ENCODE results near the gene CACNG1.

DNA sequence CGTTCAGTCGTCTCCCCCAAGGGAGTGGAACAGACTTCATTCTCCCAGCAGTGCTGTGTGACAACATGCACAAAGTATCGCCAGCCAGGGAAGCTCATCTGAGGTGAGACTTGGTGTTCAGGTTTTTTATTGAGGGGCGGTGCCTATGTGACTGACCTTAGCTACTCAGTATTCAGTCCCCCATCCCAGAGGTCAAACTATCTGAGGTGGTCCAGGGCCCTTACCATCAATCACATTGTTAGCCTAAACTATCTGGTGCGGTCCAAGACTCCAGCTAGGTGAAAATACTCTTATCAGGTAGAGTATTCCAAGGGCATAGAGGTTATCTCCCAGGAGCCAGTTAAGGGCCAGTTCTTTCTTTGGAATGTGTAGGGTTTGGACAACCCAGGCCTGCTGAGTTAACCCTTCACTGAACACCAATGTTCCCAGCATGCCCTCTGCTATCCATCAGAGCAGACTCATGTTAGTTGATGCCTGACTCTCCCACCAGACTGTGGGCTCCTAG lies 5.4 kb upstream of the CACNG1 start:
- TF ChIP-seq, protein P1, sequence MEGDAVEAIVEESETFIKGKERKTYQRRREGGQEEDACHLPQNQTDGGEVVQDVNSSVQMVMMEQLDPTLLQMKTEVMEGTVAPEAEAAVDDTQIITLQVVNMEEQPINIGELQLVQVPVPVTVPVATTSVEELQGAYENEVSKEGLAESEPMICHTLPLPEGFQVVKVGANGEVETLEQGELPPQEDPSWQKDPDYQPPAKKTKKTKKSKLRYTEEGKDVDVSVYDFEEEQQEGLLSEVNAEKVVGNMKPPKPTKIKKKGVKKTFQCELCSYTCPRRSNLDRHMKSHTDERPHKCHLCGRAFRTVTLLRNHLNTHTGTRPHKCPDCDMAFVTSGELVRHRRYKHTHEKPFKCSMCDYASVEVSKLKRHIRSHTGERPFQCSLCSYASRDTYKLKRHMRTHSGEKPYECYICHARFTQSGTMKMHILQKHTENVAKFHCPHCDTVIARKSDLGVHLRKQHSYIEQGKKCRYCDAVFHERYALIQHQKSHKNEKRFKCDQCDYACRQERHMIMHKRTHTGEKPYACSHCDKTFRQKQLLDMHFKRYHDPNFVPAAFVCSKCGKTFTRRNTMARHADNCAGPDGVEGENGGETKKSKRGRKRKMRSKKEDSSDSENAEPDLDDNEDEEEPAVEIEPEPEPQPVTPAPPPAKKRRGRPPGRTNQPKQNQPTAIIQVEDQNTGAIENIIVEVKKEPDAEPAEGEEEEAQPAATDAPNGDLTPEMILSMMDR (IDR thresholded peaks at IDR 0.05; ENCODE audit: low read depth, low read length) = no peak
- no peak for TF ChIP-seq POLR2A (IDR thresholded peaks at IDR 0.05; ENCODE audit: extremely low read depth, insufficient read length)
- TF ChIP-seq, protein P2, sequence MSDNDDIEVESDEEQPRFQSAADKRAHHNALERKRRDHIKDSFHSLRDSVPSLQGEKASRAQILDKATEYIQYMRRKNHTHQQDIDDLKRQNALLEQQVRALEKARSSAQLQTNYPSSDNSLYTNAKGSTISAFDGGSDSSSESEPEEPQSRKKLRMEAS (IDR thresholded peaks at IDR 0.05; ENCODE audit: low read depth, low read length) = no peak
